ENCODE measurements around the gene SLC25A26.

The SLC25A26 gene

DNA sequence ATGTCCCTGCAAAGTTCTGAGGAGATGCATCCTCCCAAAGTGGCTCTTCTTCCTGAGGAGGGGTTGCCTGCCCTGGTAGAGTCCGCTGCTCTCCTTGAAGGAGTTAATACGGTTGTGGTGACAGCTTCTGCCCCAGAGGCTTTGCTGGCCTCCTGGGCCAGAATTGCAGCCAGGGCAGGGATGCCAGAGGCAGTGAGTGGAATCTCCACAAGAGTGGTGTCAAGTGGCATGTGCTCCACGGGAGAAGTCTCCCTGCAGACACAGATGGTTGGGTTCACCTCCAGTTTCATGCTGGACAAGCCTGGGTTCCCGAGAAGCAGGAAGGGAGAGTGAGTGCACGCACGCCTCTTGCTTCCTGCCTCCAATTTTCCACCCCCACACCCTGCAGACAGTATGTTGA lies 105.5 kb downstream of the SLC25A26 start:
- no peak for DNase-seq (ENCODE audit: low spot score)

DNA sequence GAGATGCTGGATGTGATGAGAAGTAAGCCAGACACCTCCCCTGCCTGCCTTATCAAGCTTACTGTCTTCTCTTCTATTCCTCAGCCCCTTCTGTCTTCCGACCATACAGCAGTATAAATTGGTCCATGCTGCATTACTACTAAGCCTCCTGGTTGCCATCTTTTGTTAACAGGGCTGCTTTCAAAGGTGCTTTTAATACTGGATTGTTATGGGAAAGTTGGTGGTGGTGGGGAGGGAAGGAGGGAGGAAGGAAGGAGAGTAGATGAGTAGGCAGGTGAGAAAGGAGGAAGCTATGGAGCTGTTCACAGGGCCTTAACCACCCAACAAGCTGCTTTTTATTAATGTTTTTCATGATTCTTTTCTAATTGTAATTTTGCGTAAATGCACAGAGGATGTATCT lies 114.9 kb downstream of the SLC25A26 start:
- no peak for DNase-seq (ENCODE audit: low spot score)

DNA sequence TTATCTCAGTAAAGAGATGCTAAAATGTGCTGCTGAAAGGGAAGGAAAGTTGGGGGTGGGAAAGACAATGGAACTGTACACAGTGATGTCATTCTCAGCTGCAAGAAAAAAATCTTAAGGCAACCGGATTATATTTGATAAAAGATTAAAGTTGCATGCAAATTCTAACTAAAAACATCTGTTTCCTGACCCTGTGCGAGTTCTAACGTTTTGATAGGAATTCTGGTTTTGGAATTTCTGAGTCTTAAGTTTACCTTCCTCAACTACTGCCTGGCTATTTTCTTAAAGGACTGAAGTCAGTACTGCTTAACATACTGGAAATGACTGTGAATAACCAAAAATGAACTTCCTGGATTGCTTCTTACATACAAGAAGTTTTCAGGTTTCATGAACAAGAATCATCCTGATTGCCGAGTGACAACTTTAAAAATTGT lies 115.5 kb downstream of the SLC25A26 start:
- no peak for DNase-seq (ENCODE audit: low spot score)

DNA sequence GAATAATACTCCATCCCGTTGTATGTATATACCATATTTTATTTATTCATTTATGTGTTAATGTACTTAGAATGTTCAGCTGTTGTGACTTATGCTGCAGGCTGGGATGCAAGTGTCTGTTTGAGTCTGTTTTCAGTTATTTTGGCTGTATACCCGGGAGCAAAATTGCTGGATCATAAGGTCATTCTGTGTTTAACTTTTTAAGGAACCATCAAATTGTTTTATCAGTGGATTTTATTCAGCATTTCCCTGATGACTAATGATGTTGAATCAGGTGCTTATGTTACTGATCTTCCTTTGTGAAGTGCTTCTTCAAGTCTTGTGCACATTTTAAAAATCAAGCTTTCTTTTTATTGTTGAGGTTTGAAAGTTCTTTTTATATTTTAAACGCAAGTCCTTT lies 118.1 kb downstream of the SLC25A26 start:
- no peak for DNase-seq (ENCODE audit: low spot score)

DNA sequence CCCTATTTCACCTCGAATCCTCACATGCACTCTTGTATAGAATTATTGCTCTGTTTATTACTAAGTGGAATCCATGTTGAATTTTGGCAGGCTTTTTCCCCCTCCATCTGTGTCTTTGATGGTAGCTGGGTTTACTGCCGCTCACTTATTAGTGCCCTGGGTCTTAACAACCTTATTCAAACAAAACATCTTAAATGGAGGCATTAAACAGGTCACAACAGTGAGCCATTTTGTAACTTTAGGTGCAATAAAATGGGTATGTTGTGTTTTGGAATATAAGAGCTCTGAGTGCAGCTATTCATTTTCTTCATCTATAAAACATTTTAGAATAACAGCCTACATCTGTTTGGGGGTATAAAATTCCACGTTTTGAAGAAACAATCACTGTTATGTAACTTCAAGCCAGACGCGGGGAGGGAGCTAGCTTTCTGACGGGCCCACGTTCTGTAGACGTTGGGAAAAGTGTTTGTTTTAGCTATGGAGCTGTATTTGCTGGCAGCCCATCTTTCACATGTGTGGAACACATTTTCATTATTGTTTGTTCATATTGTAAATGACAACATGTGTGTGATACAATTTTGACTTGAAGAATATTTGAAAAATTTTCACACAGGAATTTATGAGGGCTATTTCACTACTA lies 122.0 kb downstream of the SLC25A26 start:
- DNase-seq (ENCODE audit: low spot score), result no peak

DNA sequence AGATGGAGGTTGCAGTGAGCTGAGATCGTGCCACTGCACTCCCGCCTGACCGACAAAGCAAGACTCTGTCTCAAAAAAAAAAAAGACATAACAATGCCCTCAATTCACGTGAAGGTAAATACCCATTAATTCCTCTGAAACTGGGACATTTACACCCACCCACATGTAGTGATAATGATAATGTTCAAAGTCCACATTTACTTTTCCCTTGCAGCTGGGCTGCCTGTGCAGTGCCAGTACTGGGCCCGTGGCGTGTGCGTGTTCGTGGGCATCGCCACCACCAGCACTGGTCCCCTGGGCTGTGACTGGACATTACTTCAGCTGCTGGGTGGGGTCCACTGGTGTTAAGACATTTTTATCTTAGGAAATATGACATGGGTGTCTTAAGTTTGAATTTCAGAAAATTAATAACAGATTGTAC lies 123.6 kb downstream of the SLC25A26 start:
- no peak for DNase-seq (ENCODE audit: low spot score)

DNA sequence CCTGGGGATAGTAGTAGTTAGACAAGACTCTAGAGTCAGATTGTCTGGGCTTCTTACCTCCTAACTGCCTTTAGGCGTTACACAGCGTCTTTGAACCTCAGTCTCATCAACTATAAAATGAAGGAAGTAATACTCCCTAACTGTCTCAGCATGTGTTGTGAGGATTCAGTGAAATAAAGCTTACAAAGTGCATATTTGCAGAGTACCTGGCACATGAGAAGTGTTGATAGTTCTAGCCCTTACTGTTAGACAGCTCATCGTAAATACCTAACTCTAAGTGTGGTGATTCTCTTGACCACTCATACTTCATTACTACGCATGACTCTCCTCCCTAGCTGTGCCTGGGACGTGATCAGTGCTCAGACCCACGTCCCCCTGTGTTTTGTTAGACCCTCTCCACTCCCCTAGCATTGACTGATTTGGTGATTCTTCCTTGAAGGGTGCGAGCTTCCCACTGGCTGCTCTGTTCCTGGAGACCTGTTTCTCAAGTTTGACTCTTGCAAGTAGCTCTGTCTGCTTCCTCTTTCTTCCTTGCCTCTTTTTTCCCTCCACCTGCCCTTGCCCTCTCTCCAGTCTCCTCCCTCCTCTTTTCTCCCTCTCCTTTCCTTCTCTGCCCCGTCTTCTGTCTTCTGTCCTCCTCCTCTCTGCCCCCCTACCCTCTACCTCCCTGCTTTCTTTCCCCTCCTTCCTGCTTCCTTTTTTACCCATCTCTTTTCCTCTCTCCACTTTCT lies 124.2 kb downstream of the SLC25A26 start:
- DNase-seq (ENCODE audit: low spot score), result no peak

DNA sequence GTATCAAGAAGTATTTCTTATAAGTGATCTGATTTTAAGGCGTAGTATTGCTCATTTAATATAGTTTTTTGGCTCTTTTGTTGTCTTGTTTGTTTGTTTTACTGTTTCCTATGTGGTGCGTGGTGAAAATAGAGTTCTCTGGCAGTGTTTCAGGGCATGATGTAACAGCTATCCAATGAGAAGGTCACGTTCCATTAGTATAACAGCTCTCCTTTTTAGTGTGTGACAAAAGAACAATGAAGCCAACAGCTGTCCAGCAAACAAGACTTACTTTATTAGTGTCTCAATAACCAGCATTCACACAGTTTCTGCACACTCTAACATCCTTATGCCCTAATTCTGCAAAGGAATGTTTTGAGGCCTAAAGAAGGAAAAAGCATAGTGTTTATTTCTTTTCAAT lies 127.9 kb downstream of the SLC25A26 start:
- no peak for DNase-seq (ENCODE audit: low spot score)

DNA sequence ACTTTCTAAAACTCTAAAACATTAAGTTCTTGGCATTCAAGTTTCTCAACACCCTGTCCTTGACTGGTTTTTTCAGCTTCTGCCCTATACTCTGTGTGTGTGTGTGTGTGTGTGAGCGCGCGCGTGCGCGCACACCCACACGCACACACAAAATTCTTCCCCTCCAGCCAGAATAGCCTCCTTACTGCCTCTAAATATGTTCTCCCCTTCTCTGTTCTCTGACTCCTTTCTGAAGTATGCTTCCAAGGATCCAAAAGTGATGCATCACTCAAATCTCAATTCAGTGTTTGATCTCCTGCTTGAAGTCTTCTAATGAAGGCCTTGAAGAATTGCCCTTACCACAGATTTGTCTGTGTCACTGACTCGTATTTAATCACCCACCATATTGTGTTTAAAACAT lies 129.8 kb downstream of the SLC25A26 start:
- DNase-seq (ENCODE audit: low spot score), result no peak

DNA sequence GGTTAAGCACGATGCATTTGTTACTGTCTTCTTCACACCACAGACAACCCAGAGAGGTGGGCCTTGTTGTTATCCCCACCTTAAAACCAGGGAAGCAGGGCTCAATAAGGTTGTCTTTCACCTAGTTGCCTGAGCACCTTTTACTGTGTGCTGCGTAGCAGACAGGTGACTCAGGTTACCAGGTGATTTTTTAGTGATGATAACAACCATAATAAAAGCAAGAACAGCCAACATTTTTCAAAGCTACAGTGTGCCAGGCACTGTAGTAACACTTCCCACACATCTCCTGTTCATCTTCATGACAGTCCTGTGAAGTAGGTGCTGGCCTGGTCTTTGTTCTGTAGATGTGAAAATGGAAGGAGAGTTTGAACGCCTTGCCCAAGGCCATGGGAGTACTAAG lies 132.2 kb downstream of the SLC25A26 start:
- no peak for DNase-seq (ENCODE audit: low spot score)

DNA sequence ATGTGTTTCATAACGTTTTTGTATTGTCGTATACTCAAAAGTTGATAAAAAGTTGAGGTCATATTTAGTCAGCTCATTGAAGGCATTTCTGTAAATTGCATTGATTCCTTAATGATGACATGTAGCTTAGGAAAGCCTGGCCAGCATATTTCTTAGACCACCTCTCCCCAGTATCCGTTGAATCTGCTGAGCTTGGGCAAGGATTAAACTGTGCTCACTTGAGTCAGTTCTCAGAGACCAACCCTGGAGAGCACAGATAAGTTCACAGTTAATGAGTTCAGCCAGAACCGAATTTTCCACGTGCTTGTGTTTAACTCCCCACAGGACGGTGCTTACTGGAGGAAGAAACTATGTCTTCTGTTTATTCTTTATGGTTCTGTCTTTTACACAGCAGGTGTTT lies 132.7 kb downstream of the SLC25A26 start:
- no peak for DNase-seq (ENCODE audit: low spot score)

DNA sequence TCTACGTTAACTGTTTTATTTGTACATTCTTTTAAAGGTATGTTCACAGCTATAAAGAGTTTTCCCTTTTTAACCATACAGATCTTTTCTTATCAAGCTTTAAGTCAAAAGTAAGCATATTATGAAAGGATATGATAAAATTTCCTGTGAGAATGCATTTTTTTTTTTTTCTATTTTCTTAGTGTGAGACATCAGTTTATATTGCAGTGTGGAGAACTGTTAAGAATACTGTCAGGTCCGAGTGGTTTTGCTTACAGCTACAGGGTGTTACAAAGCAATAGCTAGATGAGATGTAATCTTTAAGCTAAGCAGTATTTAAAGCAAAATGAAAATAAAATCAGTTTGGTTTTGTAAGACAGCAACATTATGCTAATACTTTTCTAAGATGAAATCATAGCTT lies 133.2 kb downstream of the SLC25A26 start:
- DNase-seq (ENCODE audit: low spot score), result no peak

DNA sequence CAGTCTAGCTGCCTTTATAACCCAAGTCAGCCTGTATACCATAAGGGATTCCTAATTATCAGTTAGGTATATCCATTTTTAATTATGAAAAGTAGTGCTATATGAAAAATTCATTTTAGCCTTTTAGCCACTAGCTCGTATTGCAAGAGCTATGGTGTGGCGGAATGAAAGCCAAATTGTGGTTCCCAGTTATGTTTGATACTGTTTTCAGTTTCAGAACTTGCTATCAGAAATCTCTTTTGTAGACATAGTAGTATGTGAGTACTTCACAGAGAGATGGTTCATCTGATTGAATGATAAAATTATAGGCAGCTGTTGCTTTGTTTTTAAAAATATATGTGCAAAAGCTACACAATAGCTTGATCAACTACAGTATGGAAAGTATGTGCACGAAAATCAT lies 134.6 kb downstream of the SLC25A26 start:
- no peak for DNase-seq (ENCODE audit: low spot score)

DNA sequence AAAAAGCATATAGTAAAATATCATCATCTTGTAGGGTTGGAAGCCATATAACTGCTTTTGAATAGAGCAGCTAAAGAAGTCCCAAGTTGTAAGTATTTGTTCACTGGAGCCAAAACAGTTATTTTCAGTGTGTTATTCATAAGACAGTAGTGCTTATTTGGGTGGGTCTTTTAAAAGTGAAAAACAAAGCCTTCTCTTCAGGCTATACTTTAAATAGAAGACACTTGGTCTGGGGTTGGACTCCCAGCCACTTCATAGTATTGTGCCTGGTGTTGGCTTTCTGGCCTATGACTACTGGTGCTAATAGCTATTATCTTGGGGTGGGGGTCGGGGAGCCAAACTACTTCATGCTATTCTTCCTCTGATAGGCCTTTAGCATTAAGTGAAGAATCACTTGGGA lies 135.2 kb downstream of the SLC25A26 start:
- DNase-seq (ENCODE audit: low spot score), result no peak

DNA sequence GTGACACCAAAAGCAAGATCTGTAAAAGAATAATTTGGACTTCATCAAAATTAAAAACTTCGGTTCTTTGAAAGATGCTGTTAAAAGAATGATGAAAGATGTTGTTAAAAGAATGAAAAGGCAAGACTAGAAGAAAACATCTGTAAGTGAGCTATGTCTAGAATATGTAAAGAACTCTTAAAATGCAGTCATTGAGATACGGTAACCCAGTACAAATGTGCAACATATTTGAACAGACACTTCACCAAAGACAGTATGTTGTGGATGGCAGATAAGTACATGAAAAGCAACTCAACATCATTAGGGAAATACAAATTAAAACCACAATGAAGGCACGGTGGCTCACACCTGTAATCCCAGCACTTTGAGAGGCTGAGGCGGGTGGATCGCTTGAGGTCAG lies 140.6 kb downstream of the SLC25A26 start:
- no peak for DNase-seq (ENCODE audit: low spot score)

DNA sequence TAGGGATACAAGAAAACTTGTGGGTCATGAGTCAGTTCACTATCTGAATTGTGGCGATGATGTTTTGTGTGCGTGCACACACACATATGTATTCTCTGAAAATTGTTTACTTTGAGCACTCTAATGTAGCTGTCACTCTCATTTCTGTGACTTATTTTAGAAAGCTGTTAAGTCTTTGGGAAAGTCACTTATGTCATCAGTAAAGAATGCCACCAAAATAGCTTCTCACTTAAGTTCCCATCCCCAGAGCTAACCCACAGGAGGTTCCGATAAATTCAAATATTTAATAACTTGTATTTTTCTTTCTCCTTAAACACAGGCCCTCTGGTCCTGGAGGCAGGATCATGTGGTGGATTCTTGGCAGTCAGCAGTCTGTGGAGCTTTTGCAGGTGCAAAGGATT lies 141.7 kb downstream of the SLC25A26 start:
- DNase-seq (ENCODE audit: low spot score), result no peak

DNA sequence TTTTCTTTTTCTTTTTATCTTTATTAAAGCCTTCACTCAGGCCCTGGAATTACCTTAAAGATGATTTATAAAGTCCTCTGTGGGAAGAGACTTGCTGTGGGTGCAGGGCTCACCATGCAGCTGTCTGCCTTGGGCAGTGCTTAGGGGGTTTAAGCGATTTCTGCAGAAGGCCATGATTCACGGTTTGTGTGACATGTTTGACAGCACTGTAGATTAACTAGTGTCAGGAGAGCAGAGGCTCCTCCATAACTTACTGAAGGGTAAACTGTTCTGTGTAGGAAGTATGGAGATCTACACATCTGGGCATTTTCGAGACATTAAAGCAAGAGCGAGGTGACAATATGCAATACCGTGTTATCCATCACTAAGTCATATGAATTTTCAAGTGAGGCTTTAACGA lies 142.3 kb downstream of the SLC25A26 start:
- DNase-seq (ENCODE audit: low spot score), result no peak

DNA sequence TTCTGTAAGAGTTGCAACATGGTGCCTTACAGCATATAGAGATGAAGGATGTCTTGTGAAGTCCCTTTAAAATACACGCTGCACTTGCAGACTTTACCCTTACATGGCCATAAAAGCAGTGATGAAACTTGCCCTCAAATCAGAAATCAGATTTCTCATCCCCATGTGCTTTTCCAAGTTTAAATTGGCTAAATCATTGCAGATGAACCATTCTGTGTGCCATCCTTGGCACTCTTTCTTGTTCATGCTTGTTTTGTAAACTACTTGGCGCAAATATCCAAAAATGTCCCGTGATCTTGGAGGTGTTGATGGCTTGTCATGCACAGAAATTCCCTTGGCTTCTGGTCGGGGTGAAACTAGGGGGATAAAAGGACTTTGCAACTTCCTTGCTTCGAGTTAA lies 144.3 kb downstream of the SLC25A26 start:
- no peak for DNase-seq (ENCODE audit: low spot score)

DNA sequence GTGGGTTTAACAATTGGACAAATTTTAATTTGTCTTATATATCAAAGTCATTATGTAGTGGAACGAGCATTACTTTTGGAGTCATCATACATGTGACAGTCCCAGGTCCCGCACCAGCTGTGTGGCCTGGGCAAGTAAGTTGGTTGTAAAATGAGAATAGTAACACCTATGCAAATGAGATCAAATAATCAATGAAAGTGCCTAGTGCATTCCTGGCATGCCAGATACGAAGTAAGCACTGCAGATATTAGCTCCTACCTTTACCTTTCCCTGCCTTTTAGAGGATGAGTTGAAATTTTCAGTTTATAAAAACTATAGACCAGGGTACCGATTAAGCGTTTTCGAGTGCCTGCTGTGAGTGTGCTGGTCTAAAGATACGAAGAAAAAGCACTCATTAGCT lies 145.9 kb downstream of the SLC25A26 start:
- no peak for DNase-seq (ENCODE audit: low spot score)

DNA sequence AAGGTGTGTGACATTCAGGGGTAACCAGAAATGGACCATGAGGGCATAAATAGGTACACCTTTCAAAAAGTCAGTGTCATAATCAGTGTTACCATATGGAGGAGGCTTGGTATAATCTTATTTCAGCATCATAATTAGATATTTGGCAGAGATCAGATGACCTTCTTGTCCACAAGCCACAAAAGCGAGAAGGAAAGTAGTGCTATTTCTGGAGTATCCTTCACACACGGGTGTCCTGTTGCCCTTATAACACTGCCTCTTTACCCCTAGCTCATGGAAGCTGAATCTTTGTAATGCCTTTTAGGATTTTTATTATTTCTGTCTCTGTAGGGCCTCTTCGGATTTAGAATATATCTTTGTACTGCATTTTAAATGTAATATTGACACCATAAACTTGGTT lies 147.2 kb downstream of the SLC25A26 start:
- DNase-seq (ENCODE audit: low spot score), result no peak

DNA sequence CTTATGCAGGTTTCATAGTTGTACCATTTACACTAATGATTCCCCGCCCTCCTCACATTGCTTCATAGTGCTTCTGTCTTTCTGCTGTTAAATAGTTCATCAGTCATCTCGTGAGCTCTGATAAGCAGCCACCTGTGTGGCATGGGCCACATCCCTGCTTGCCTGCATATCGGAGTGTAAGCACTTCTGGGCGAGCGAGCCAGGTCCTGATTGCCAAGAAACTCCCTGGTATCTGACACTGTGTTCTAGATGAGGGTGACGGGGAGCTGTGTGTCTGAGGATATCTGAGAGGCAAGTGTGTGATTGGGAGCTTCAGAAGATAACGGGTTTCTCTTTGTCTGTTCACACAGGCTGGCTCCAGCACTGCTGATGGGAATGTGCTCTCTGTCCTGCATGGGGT lies 149.4 kb downstream of the SLC25A26 start:
- no peak for DNase-seq (ENCODE audit: low spot score)

DNA sequence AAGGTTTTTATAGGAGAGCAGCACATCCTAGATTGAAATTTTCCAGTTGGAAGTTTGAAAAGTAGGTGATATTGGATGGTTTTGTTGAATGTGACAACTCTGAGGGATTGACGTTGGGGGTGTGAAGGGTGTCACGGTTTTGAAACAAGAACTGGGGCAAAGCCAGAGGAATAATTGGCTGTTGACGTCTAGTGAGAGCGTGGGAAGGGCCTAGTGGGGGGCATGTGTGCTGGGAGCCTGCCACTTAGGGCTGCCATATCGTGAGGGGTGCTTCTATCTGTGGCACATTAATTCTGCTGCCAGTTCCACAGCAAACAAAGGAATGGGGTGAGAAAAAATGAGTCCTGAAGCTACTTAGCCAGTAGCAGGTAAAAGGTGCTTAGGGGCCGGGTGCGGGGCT lies 150.6 kb downstream of the SLC25A26 start:
- DNase-seq (ENCODE audit: low spot score), result no peak

DNA sequence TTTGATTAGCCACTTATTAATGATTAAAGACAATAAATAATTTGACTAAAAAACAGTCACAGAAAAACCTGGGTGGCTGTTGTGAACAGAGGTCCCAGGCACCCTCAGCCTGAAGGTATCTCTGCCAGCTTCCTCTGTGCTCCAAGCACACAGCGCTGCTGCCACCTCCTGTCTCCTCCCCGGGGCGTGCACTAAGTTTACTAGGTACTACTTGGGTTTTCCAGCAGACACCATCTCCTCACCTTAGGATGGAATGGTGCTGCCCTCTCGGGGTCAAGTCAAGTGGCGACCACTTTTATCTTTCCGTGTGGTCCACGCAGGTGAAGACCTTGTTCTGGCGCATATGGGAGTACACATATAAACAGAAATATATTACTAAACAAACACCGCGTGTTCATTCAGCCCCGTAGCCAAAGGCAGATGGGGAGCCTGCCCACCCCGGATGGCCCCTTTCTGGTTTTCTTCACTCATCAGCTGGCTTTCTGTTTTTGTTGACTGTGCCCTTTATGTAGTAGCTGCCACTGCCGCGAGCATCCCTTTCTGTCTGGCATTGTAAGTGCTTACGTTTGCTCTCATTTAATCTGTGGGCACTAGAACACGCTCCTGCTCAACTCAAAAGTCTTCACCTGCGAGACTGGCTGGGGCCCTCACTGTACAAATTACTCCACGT lies 152.0 kb downstream of the SLC25A26 start:
- peak; percentile 49 for DNase-seq (ENCODE audit: low spot score)

DNA sequence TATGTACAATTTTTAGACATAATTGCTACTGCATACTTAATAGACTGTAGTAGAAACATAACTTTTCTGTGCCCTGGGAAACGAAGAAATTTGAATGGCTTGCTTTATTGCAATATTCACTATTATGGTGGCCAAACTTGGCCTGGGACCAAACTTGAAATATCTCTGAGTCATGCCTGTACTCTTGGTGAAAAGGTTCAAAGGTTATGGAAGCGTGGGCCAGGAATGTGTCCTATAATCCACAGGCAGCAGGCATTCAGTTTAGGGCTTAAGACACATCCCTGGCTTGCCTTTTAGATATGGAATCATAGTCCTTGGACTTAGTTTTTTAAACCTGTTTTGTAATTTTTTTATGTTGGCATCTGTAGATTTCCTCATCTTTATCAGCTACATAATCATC lies 155.8 kb downstream of the SLC25A26 start:
- DNase-seq (ENCODE audit: low spot score), result no peak

All from CD4-positive, alpha-beta T cell treated with Interleukin-15 for 4 hours (primary cell).